Liver (tissue), 9 donors: ENCODE measurements around the gene RYR1. TPM values are rescaled to one million over a fixed set of nuclear protein-coding genes. Genes with fewer than 3 reads are reported as not detected.

ENCODE experiments used
- DNase-seq: peaks from one replicate; pipeline ENCODE4 v3.0.0-alpha.2; 2017; ENCODE audit warnings: low spot score
- H3K27ac ChIP-seq, 2 donors: one replicate each; pipeline ENCODE4 v1.7.0; 2013; ENCODE audit warnings: inconsistent platforms in 2 of 2, low read length in 2 of 2, control low read depth in 1 of 2, low read depth in 1 of 2, mild to moderate bottlenecking in 1 of 2
- H3K27me3 ChIP-seq, 4 donors: one replicate each; pipeline versions ENCODE4 v1.6.1 to v1.7.0; 2013; ENCODE audit warnings: low read length in 3 of 4, inconsistent platforms in 1 of 4, mild to moderate bottlenecking in 1 of 4, moderate library complexity in 1 of 4; ENCODE audit not compliant: control insufficient read depth in 4 of 4, insufficient read depth in 4 of 4
- H3K36me3 ChIP-seq, 4 donors: one replicate each; pipeline versions ENCODE4 v1.6.1 to v1.7.0; 2013; ENCODE audit warnings: low read length in 3 of 4, mild to moderate bottlenecking in 3 of 4, low read depth in 1 of 4, moderate library complexity in 1 of 4; ENCODE audit not compliant: control insufficient read depth in 4 of 4, insufficient read depth in 3 of 4
- H3K4me1 ChIP-seq, 4 donors: one replicate each; pipeline versions ENCODE4 v1.6.1 to v1.7.0; 2013; ENCODE audit warnings: low read length in 3 of 4, mild to moderate bottlenecking in 3 of 4, moderate library complexity in 1 of 4; ENCODE audit not compliant: control insufficient read depth in 4 of 4, insufficient read depth in 4 of 4
- H3K4me3 ChIP-seq, 3 donors: one replicate each; pipeline versions ENCODE4 v1.6.1 to v1.7.0; 2013; ENCODE audit warnings: low read length in 3 of 3, control low read depth in 1 of 3, low read depth in 1 of 3, mild to moderate bottlenecking in 1 of 3
- H3K9ac ChIP-seq, 2 donors: one replicate each; pipeline ENCODE4 v1.7.0; 2013; ENCODE audit warnings: low read length in 2 of 2, mild to moderate bottlenecking in 2 of 2, moderate library complexity in 2 of 2, control low read depth in 1 of 2, low read depth in 1 of 2
- H3K9me3 ChIP-seq, 4 donors: one replicate each; pipeline versions ENCODE4 v1.6.1 to v1.7.0; 2013; ENCODE audit warnings: low read length in 3 of 4; ENCODE audit not compliant: control insufficient read depth in 4 of 4
- EGR1 ChIP-seq, 2 donors: IDR thresholded peaks; 2 replicates each; pipeline ENCODE4 v1.6.1; 2016 to 2018; ENCODE audit warnings: antibody characterized with exemption in 2 of 2, low read depth in 2 of 2
- FOXA1 ChIP-seq: IDR thresholded peaks from 2 replicates; pipeline ENCODE4 v1.6.1; 2016; ENCODE audit warnings: antibody characterized with exemption
- FOXA2 ChIP-seq: IDR thresholded peaks from 2 replicates; pipeline ENCODE4 v1.6.1; 2016; ENCODE audit warnings: antibody characterized with exemption
- HNF4A ChIP-seq, 2 donors: conservative IDR thresholded peaks; 2 replicates each; pipeline ENCODE4 v1.6.1; 2016; ENCODE audit warnings: antibody characterized with exemption in 2 of 2, mild to moderate bottlenecking in 2 of 2
- HNF4G ChIP-seq: IDR thresholded peaks from 2 replicates; pipeline ENCODE4 v1.6.1; 2016; ENCODE audit warnings: antibody characterized with exemption
- JUND ChIP-seq, 2 donors: IDR thresholded peaks; 2 replicates each; pipeline ENCODE4 v1.6.1; 2016; ENCODE audit warnings: antibody characterized with exemption in 2 of 2
- NR2F2 ChIP-seq: IDR thresholded peaks from 2 replicates; pipeline ENCODE4 v1.6.1; 2016; ENCODE audit warnings: antibody characterized with exemption
- RAD21 ChIP-seq, 2 donors: IDR thresholded peaks; 2 replicates each; pipeline ENCODE4 v1.6.1; 2016; ENCODE audit warnings: antibody characterized with exemption in 2 of 2, mild to moderate bottlenecking in 2 of 2
- SP1 ChIP-seq: IDR thresholded peaks from 2 replicates; pipeline ENCODE4 v1.6.1; 2018; ENCODE audit warnings: antibody characterized with exemption, mild to moderate bottlenecking
- TAF1 ChIP-seq: conservative IDR thresholded peaks from 2 replicates; pipeline ENCODE4 v1.6.1; 2016; ENCODE audit warnings: antibody characterized with exemption, mild to moderate bottlenecking
- YY1 ChIP-seq: IDR thresholded peaks from 2 replicates; pipeline ENCODE4 v1.6.1; 2016; ENCODE audit warnings: antibody characterized with exemption, mild to moderate bottlenecking
- WGBS: extraction: QIAGEN DNeasy Blood & Tissue Kit; methylation state at CpG from one replicate; pipeline ENCODE4 v1.1.7; 2013; 5-methylcytosine and 5-hydroxymethylcytosine counted together
- polyA plus RNA-seq, 2 donors: library from polyadenylated mRNA; stranded (reverse) in 1 of 2; unstranded in 1 of 2; fragments of 200-250 nt in 1 of 2; fragments of >200 nt in 1 of 2; fragmentation: Nextera tagmentation in 1 of 2; extraction: Ambion mirVana in 1 of 2; gene quantifications; one replicate each; pipeline versions ENCODE4 v1.2.1 to v1.2.3, GENCODE V29; 2013 to 2015
- total RNA-seq, 2 donors: library from RNA; depleted of rRNA; stranded (reverse); fragments of >200 nt; gene quantifications; one replicate each; pipeline ENCODE4 v1.2.3, GENCODE V29; 2014
- TF ChIP-seq, protein P1 (sequence below): IDR thresholded peaks from 2 replicates; pipeline ENCODE4 v1.6.1; 2016; ENCODE audit warnings: antibody characterized with exemption
- TF ChIP-seq, protein P2 (sequence below): IDR thresholded peaks from 2 replicates; pipeline ENCODE4 v1.6.1; 2016; ENCODE audit warnings: antibody characterized with exemption, mild to moderate bottlenecking
- TF ChIP-seq, protein P3 (sequence below): fragments of 150-350 bp; IDR thresholded peaks from 2 replicates; pipeline ENCODE4 v1.5.1; 2017; ENCODE audit warnings: improper control_type of control experiment, low read depth, low read length; ENCODE audit not compliant: missing input control
- TF ChIP-seq, protein P4 (sequence below): IDR thresholded peaks from 2 replicates; pipeline ENCODE4 v1.6.1; 2016; ENCODE audit warnings: antibody characterized with exemption
- donor health status: healthy.
- donor health status: healthy.
- donor health status: healthy.
- donor health status: healthy.
- donor health status: healthy.

The RYR1 gene
- total and polyA plus RNA-seq, 4 donors, result 0.01 to 0.70 (median 0.29) TPM

DNA sequence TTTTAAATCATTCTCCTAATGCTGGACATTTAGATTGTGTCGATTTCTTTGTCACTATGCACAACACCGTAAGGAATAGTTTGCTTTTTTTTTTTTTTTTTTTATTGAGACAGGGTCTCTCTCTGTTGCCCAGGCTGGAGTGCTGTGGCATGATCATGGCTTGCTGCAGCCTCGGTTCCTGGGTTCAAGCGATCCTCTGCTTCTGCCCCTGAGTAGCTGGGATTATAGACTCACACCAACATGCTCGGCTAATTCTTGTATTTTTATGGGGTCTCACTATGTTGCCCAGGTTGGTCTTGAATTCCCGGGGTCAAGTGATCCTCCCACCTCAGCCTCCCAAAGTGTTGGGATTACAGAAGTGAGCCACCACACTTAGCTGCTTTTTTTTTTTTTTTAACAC lies 86.5 kb downstream of the RYR1 start:
- 94% methylated on average over 6 of the region's 6 CpGs for WGBS
- no peak overlapping the region for H3K9ac ChIP-seq
- TF ChIP-seq YY1, result no peak
- H3K27me3 ChIP-seq, result no peaks in the 10 kb centered on the region
- no peak for DNase-seq
- no peak overlapping the region for H3K4me3 ChIP-seq
- H3K27ac ChIP-seq, result no peak overlapping the region
- H3K36me3 ChIP-seq, result no peaks in the 10 kb centered on the region
- H3K9me3 ChIP-seq, result no peaks in the 10 kb centered on the region
- no peaks in the 10 kb centered on the region for H3K4me1 ChIP-seq

DNA sequence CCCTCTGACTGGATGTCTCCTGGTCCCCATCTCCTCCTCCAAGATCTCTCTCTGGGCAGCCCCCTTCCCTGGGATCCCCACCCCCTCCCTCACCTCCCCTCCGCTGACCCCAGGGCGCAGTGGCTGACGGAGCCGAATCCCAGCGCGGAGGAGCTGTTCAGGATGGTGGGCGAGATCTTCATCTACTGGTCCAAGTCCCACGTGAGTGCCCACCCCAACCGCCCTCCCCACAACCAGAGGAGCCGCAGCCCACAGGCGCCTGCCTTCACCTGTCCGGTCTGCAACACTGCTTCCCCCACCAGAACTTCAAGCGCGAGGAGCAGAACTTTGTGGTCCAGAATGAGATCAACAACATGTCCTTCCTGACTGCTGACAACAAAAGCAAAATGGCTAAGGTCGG lies 89.4 kb downstream of the RYR1 start:
- Histone ChIP-seq H3K27ac (no peak overlapping the region), H3K27me3 (peaks cover 0 to 3% (median 0%) of the 10 kb centered on the region in 4 donors), H3K36me3 (no peaks in the 10 kb centered on the region), H3K9ac (no peak overlapping the region), H3K4me1 (no peaks in the 10 kb centered on the region), H3K4me3 (no peak overlapping the region), H3K9me3 (no peaks in the 10 kb centered on the region)
- TF ChIP-seq, protein P1, sequence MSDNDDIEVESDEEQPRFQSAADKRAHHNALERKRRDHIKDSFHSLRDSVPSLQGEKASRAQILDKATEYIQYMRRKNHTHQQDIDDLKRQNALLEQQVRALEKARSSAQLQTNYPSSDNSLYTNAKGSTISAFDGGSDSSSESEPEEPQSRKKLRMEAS, result no peak
- no peak for TF ChIP-seq RAD21 (IDR thresholded peaks at IDR 0.05)
- TF ChIP-seq JUND (IDR thresholded peaks at IDR 0.05), result no peak
- TF ChIP-seq, protein P2, sequence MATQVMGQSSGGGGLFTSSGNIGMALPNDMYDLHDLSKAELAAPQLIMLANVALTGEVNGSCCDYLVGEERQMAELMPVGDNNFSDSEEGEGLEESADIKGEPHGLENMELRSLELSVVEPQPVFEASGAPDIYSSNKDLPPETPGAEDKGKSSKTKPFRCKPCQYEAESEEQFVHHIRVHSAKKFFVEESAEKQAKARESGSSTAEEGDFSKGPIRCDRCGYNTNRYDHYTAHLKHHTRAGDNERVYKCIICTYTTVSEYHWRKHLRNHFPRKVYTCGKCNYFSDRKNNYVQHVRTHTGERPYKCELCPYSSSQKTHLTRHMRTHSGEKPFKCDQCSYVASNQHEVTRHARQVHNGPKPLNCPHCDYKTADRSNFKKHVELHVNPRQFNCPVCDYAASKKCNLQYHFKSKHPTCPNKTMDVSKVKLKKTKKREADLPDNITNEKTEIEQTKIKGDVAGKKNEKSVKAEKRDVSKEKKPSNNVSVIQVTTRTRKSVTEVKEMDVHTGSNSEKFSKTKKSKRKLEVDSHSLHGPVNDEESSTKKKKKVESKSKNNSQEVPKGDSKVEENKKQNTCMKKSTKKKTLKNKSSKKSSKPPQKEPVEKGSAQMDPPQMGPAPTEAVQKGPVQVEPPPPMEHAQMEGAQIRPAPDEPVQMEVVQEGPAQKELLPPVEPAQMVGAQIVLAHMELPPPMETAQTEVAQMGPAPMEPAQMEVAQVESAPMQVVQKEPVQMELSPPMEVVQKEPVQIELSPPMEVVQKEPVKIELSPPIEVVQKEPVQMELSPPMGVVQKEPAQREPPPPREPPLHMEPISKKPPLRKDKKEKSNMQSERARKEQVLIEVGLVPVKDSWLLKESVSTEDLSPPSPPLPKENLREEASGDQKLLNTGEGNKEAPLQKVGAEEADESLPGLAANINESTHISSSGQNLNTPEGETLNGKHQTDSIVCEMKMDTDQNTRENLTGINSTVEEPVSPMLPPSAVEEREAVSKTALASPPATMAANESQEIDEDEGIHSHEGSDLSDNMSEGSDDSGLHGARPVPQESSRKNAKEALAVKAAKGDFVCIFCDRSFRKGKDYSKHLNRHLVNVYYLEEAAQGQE, result no peak
- TF ChIP-seq, protein P3, sequence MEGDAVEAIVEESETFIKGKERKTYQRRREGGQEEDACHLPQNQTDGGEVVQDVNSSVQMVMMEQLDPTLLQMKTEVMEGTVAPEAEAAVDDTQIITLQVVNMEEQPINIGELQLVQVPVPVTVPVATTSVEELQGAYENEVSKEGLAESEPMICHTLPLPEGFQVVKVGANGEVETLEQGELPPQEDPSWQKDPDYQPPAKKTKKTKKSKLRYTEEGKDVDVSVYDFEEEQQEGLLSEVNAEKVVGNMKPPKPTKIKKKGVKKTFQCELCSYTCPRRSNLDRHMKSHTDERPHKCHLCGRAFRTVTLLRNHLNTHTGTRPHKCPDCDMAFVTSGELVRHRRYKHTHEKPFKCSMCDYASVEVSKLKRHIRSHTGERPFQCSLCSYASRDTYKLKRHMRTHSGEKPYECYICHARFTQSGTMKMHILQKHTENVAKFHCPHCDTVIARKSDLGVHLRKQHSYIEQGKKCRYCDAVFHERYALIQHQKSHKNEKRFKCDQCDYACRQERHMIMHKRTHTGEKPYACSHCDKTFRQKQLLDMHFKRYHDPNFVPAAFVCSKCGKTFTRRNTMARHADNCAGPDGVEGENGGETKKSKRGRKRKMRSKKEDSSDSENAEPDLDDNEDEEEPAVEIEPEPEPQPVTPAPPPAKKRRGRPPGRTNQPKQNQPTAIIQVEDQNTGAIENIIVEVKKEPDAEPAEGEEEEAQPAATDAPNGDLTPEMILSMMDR, result no peak
- TF ChIP-seq EGR1 (IDR thresholded peaks at IDR 0.05; ENCODE audit: low read depth in 2 of 2), result no peak
- TF ChIP-seq TAF1, result no peak
- TF ChIP-seq FOXA2, result no peak
- TF ChIP-seq, protein P4, sequence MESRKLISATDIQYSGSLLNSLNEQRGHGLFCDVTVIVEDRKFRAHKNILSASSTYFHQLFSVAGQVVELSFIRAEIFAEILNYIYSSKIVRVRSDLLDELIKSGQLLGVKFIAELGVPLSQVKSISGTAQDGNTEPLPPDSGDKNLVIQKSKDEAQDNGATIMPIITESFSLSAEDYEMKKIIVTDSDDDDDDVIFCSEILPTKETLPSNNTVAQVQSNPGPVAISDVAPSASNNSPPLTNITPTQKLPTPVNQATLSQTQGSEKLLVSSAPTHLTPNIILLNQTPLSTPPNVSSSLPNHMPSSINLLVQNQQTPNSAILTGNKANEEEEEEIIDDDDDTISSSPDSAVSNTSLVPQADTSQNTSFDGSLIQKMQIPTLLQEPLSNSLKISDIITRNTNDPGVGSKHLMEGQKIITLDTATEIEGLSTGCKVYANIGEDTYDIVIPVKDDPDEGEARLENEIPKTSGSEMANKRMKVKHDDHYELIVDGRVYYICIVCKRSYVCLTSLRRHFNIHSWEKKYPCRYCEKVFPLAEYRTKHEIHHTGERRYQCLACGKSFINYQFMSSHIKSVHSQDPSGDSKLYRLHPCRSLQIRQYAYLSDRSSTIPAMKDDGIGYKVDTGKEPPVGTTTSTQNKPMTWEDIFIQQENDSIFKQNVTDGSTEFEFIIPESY, result no peak
- TF ChIP-seq HNF4G, result no peak
- TF ChIP-seq SP1, result no peak
- TF ChIP-seq NR2F2, result no peak
- no peak for TF ChIP-seq HNF4A (conservative IDR thresholded peaks at IDR 0.05)
- TF ChIP-seq FOXA1, result no peak
- 87% methylated on average over 15 of the region's 15 CpGs for WGBS
- DNase-seq, result no peak
